NCI-H2171 treated with DMSO at 0.1 percent for 48 hours (cell line): ENCODE measurements around the gene ESF1.
A peak's percentile ranks its signal among the peaks of the same experiment; 100 is the strongest.
"Not testable (repeated sequence)": the region's sequence is repeated elsewhere in the genome, so short reads cannot be mapped to it uniquely, and the experiment has no call there.

Experiments used
- DNase-seq: peaks from one replicate; lab custom pipeline; 2025; lab: John Stamatoyannopoulos, UW

The ESF1 gene

GRCh38 chr20:13739731-13740649, 44.7 kb downstream of the ESF1 start:
- no peak for DNase-seq

- DNase-seq: not testable (repeated sequence)
Observed at GRCh38 chr20:13738187-13738586, 46.5 kb downstream of the ESF1 start.

- no peak for DNase-seq
Observed at GRCh38 chr20:13736436-13737191, 48.1 kb downstream of the ESF1 start.

GRCh38 chr20:13735826-13736225, 48.9 kb downstream of the ESF1 start:
- no peak for DNase-seq

- DNase-seq: no peak
Observed at GRCh38 chr20:13723011-13723410, 61.7 kb downstream of the ESF1 start.

GRCh38 chr20:13718171-13718570, 66.5 kb downstream of the ESF1 start:
- no peak for DNase-seq

- DNase-seq: no peak
Observed at GRCh38 chr20:13717631-13718044, 67.1 kb downstream of the ESF1 start.

- DNase-seq: no peak
Observed at GRCh38 chr20:13715171-13715570, 69.5 kb downstream of the ESF1 start.

GRCh38 chr20:13708234-13708633, 76.5 kb downstream of the ESF1 start:
- no peak for DNase-seq

- DNase-seq: no peak
Observed at GRCh38 chr20:13703265-13703664, 81.5 kb downstream of the ESF1 start.

- no peak for DNase-seq
Observed at GRCh38 chr20:13701486-13701885, 83.2 kb downstream of the ESF1 start.

GRCh38 chr20:13700761-13701160, 84.0 kb downstream of the ESF1 start:
- no peak for DNase-seq

GRCh38 chr20:13694420-13695150, 90.1 kb downstream of the ESF1 start:
- DNase-seq: no peak

- DNase-seq: no peak
Observed at GRCh38 chr20:13692802-13693736, 91.7 kb downstream of the ESF1 start.

GRCh38 chr20:13690943-13691342, 93.8 kb downstream of the ESF1 start:
- no peak for DNase-seq

GRCh38 chr20:13687815-13688214, 96.9 kb downstream of the ESF1 start:
- no peak for DNase-seq

GRCh38 chr20:13685623-13686022, 99.1 kb downstream of the ESF1 start:
- DNase-seq: no peak

- peak; percentile 46 for DNase-seq
Observed at GRCh38 chr20:13684566-13685222, 100.0 kb downstream of the ESF1 start.

- peak; percentile 13 for DNase-seq
Observed at GRCh38 chr20:13683833-13684232, 100.9 kb downstream of the ESF1 start.

- no peak for DNase-seq
Observed at GRCh38 chr20:13681248-13682125, 103.2 kb downstream of the ESF1 start.
